Stimulated activated CD4-positive, alpha-beta T cell treated with anti-CD3 and anti-CD28 coated beads, Interleukin-4, amount 100 ng/mL, for 24 hours (primary cell): ENCODE data around the gene ALDH2.
"Not testable (repeated sequence)": the region's sequence is repeated elsewhere in the genome, so short reads cannot be mapped to it uniquely, and the experiment has no call there.

Experiments
- DNase-seq: peaks from one replicate; pipeline ENCODE4 v3.0.0-alpha.2; 2020

The ALDH2 gene

GRCh38 chr12:111791507-111791906 lies 24.8 kb downstream of the ALDH2 start:
- DNase-seq: no peak

GRCh38 chr12:111792155-111792855 lies 25.6 kb downstream of the ALDH2 start:
- no peak for DNase-seq

GRCh38 chr12:111792856-111793235 lies 26.1 kb downstream of the ALDH2 start:
- DNase-seq: no peak

GRCh38 chr12:111798182-111798581 lies 31.4 kb downstream of the ALDH2 start:
- DNase-seq: no peak

- DNase-seq: no peak
Observed at GRCh38 chr12:111799758-111800157, 33.0 kb downstream of the ALDH2 start.

- DNase-seq: no peak
Observed at GRCh38 chr12:111803038-111803626, 36.4 kb downstream of the ALDH2 start.

- DNase-seq: no peak
Observed at GRCh38 chr12:111803851-111804250, 37.1 kb downstream of the ALDH2 start.

- no peak for DNase-seq
Observed at GRCh38 chr12:111806304-111806703, 39.6 kb downstream of the ALDH2 start.

GRCh38 chr12:111807232-111807631 lies 40.5 kb downstream of the ALDH2 start:
- no peak for DNase-seq

GRCh38 chr12:111812881-111813741 lies 46.4 kb downstream of the ALDH2 start:
- peak; percentile 69 for DNase-seq

- DNase-seq: no peak
Observed at GRCh38 chr12:111816065-111816615, 49.4 kb downstream of the ALDH2 start.

GRCh38 chr12:111816898-111817297 lies 50.2 kb downstream of the ALDH2 start:
- not testable (repeated sequence) for DNase-seq

GRCh38 chr12:111818340-111818739 lies 51.6 kb downstream of the ALDH2 start:
- DNase-seq: no peak

GRCh38 chr12:111819191-111820158 lies 52.7 kb downstream of the ALDH2 start:
- DNase-seq: no peak

- not testable (repeated sequence) for DNase-seq
Observed at GRCh38 chr12:111820828-111821227, 54.1 kb downstream of the ALDH2 start.

- no peak for DNase-seq
Observed at GRCh38 chr12:111822886-111823285, 56.2 kb downstream of the ALDH2 start.

GRCh38 chr12:111823891-111824290 lies 57.2 kb downstream of the ALDH2 start:
- no peak for DNase-seq

- DNase-seq: not testable (repeated sequence)
Observed at GRCh38 chr12:111824312-111824711, 57.6 kb downstream of the ALDH2 start.

GRCh38 chr12:111825509-111825908 lies 58.8 kb downstream of the ALDH2 start:
- DNase-seq: no peak

- DNase-seq: no peak
Observed at GRCh38 chr12:111826316-111826715, 59.6 kb downstream of the ALDH2 start.

GRCh38 chr12:111826992-111827391 lies 60.3 kb downstream of the ALDH2 start:
- DNase-seq: no peak

- DNase-seq: no peak
Observed at GRCh38 chr12:111827907-111828306, 61.2 kb downstream of the ALDH2 start.
